Mucosa of descending colon (tissue), 3 donors: ENCODE results near the gene CCDC81. TPM values are rescaled to one million over a fixed set of nuclear protein-coding genes. Genes with fewer than 3 reads are reported as not detected.

Experiments used
- ATAC-seq: fragments of 200-7000 bp; cut with Tn5 transposase; one replicate; pipeline ENCODE4 v1.9.1; 2020; ENCODE audit warnings: mild to moderate bottlenecking, moderate library complexity
- DNase-seq, 3 donors: peaks; one replicate each; pipeline ENCODE4 v3.0.0-alpha.2; 2020
- H3K36me3 ChIP-seq: fragments of 200-600 bp; one replicate; pipeline ENCODE4 v1.8.0; 2021; ENCODE audit warnings: low read depth, mild to moderate bottlenecking
- H3K4me1 ChIP-seq: fragments of 200-600 bp; one replicate; pipeline ENCODE4 v1.8.0; 2021; ENCODE audit warnings: low read depth, mild to moderate bottlenecking
- H3K4me3 ChIP-seq: fragments of 200-600 bp; one replicate; pipeline ENCODE4 v1.8.0; 2021; ENCODE audit warnings: mild to moderate bottlenecking
- H3K9me3 ChIP-seq: fragments of 200-600 bp; one replicate; pipeline ENCODE4 v1.8.0; 2021; ENCODE audit warnings: mild to moderate bottlenecking
- intact Hi-C, 2 donors: fragments of 100-400 bp; cut with DNase I in 1 of 2; cut with micrococcal nuclease in 1 of 2; formaldehyde crosslinking; loops; one replicate each; pipeline versions ENCODE4 v1.11.0 to v1.11.1; 2022; cut with DNase I, micrococcal nuclease
- total RNA-seq, 3 donors: library from RNA; stranded (reverse); fragmentation: NEBNext Ultra II Directional in 2 of 3; extraction: Animal tissue kit (Norgen Biotek cat#: 25700) in 2 of 3; gene quantifications; one replicate each; pipeline versions ENCODE4 v1.2.1 to v1.2.4, GENCODE V29; 2021 to 2023
- TF ChIP-seq, protein P1 (sequence below): fragments of 200-600 bp; IDR thresholded peaks from one replicate; pipeline ENCODE4 v1.8.0; 2022; ENCODE audit warnings: antibody characterized with exemption, mild to moderate bottlenecking
- donor health status: DM: no; HTN: no; CAD: no; lungs with moderate emphysema.
- donor health status: DM: no; HTN: no; CAD: no.
- donor health status: DM: no; HTN: yes; CAD: no.

CCDC81 gene
- total RNA-seq, 3 donors from 2014 or later: 0.60 to 0.73 (median 0.61) TPM

DNA sequence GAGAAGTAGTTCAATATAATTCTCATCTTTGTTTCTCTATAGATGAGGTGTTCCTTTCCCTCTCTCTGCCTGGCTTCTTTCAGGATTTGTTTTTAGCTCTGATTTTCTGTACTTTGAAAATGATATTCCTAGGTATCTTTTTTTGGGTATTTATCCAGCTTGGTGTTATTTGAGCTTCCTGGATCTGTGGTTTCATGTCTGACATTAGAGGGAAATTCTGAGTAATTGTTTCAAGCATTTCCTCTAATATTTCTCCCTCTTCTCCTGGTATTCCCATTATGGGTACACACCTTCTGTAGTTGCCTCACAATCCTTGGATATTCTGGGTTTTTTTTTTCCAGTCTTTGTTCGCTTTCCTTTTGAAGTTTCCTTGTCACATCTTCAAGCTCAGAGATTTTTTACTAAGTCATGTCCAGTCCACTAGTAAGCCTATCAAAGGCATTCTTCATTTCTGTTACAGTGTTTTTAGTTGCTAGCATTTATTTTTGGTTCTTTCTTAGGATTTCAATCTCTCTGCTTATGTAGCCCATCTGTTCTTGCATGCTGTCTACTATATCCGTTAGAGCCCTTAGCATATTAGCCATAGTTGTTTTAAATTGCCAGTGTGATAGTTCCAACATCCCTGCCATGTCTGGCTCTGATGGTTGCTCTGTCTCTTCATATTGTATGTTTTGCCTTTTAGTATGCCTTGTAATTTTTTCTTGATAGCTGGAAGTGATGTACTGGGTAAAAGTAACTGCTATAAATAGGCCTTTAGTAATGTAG lies 5.8 kb downstream of the CCDC81 start:
- no peak for DNase-seq
- Histone ChIP-seq H3K36me3 (no peaks in the 10 kb centered on the region), H3K4me3 (no peak overlapping the region), H3K9me3 (no peaks in the 10 kb centered on the region), H3K4me1 (no peaks in the 10 kb centered on the region)
- ATAC-seq: no peak
- TF ChIP-seq, protein P1, sequence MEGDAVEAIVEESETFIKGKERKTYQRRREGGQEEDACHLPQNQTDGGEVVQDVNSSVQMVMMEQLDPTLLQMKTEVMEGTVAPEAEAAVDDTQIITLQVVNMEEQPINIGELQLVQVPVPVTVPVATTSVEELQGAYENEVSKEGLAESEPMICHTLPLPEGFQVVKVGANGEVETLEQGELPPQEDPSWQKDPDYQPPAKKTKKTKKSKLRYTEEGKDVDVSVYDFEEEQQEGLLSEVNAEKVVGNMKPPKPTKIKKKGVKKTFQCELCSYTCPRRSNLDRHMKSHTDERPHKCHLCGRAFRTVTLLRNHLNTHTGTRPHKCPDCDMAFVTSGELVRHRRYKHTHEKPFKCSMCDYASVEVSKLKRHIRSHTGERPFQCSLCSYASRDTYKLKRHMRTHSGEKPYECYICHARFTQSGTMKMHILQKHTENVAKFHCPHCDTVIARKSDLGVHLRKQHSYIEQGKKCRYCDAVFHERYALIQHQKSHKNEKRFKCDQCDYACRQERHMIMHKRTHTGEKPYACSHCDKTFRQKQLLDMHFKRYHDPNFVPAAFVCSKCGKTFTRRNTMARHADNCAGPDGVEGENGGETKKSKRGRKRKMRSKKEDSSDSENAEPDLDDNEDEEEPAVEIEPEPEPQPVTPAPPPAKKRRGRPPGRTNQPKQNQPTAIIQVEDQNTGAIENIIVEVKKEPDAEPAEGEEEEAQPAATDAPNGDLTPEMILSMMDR: no peak
- intact Hi-C loops: no loop called here

DNA sequence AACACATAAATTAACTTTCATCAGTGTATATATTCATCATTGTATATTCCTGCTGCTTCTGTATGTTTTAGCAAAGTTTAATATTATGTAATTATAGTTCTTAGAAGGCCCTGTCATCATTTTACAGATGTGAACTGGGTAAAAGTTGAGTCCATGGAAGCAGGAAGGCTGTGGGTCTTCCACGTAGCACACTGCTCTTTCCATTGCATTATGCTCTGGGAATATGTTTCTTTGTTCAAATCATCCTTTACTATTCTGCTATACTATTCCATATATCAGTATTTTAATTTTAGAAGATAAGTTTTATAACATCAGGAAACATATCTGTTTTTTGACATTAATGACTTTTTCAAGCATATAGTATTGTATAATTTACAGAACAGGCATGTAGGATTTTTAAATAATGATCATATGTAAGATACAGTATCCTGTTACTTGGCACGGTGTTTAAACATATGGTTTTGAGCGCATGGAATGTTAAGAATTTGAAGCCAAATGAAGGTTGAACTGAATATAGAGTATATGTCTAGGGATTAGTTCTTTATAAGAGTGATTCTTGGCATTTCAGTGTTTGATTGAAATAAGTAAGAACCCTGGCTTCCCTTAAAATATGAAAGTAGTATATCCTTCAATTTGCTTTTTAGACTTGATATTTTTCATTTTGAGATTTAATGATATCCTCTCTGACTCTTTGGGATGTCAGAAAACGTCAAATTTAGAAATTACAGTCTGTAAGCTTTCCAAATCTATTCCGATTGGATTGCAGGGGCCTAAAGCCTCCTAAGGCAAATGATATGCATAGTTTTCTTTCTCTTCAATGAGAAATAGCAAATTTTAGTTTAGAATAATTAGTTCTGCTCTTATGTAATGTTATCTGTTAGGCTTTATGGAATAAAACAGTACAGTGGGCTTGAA lies 8.6 kb downstream of the CCDC81 start:
- TF ChIP-seq, protein P1: no peak
- intact Hi-C loops: no loop called here
- no peak for ATAC-seq

DNA sequence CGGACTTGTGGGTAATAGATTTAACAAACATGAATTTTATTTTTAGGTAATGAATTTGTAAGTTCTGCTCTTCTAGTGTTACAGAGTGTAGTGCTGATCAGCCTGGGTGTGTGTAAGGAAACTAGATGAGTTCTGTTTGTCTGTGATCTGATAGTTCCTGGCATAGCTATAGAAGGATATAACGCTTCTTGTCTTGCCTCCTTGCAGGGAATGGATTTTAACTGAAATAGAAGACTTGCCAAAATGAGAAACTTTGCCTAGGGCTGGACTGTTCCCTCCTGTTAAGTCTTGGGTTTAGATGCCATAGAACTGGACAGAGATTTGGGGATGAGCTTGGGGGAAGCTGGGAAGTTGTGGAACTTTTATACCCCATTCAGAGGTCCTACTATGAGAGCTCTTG lies 11.6 kb downstream of the CCDC81 start:
- DNase-seq (no peak), ATAC-seq (no peak)
- no peaks in the 10 kb centered on the region for H3K4me1 ChIP-seq
- intact Hi-C loops: no loop called here
- no peaks in the 10 kb centered on the region for H3K9me3 ChIP-seq
- no peak overlapping the region for H3K4me3 ChIP-seq
- H3K36me3 ChIP-seq: no peaks in the 10 kb centered on the region
- TF ChIP-seq, protein P1: no peak

More for the DNA sequence above, 8.6 kb downstream of the CCDC81 start:
- no peaks in the 10 kb centered on the region for H3K4me1 ChIP-seq
- H3K36me3 ChIP-seq: no peaks in the 10 kb centered on the region
- no peak overlapping the region for H3K4me3 ChIP-seq
- no peak for DNase-seq
- no peaks in the 10 kb centered on the region for H3K9me3 ChIP-seq

DNA sequence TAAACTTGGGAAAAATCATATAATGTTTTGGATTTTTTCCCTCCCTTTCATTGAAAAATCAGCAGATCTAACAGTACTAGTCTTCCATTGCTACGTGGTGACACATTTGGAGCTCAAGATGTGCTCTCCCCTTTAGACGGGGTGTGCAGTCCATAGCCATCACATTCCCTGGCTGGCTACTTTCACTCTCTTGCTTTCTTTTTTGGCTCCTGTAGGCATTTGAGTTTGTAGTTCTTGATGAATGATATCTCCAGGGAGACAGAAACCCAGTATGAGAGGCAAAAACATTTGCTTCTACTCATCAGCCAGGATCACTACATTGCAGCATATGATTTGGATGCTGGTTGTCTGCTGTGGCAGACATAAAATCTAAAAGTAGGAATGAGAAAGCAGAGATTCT lies 12.1 kb downstream of the CCDC81 start:
- Histone ChIP-seq H3K9me3 (no peaks in the 10 kb centered on the region), H3K36me3 (no peaks in the 10 kb centered on the region), H3K4me1 (no peaks in the 10 kb centered on the region), H3K4me3 (no peak overlapping the region)
- DNase-seq: no peak
- no peak for ATAC-seq
- intact Hi-C loops: no loop called here
- TF ChIP-seq, protein P1: no peak

DNA sequence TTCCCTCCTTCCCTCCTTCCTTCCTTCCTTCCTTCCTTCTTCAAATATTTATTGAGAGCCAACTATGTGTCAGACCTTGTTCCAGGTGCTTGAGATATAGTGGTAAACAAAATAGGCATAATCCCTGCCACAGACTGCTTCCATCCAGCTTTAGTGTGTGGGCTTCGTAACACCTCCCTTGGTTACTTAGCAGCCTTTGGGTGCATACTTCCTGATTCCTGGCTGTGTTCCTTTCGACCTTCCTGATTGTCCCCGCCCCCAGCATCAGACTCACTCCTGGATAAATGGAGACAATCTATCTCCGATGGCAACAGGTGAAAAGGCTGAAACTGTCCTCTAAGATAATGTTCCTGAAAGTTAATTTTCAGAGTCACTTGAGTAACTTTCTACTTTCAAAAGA lies 13.5 kb downstream of the CCDC81 start:
- Histone ChIP-seq H3K4me3 (no peak overlapping the region), H3K9me3 (no peaks in the 10 kb centered on the region), H3K36me3 (no peaks in the 10 kb centered on the region), H3K4me1 (no peaks in the 10 kb centered on the region)
- peak in 1 of 3 donors; percentile 15 for DNase-seq
- TF ChIP-seq, protein P1: no peak
- ATAC-seq: peak; percentile 60
- intact Hi-C loops: no loop called here
